Mesenchymal stem cell (in vitro differentiated cells and primary cell): Measurements from ENCODE around the gene TOR4A.

Experiments used
- DNase-seq: peaks from one replicate; pipeline ENCODE4 v3.0.0-alpha.2; 2013
- H2AFZ ChIP-seq: one replicate; pipeline ENCODE4 v1.6.1; 2013; ENCODE audit warnings: low read depth, mild to moderate bottlenecking, control low read depth, inconsistent platforms, low read length, moderate library complexity
- H2AK5ac ChIP-seq: 2 replicates; pipeline ENCODE4 v1.6.1; 2013; ENCODE audit warnings: low read length, moderate library complexity, mild to moderate bottlenecking, inconsistent platforms; ENCODE audit not compliant: severe bottlenecking
- H2BK120ac ChIP-seq: one replicate; pipeline ENCODE4 v1.6.1; 2013; ENCODE audit warnings: low read depth, mild to moderate bottlenecking, inconsistent platforms, low read length, moderate library complexity
- H2BK12ac ChIP-seq, 2 experiments: one replicate each; pipeline ENCODE4 v1.6.1; 2013; ENCODE audit warnings: inconsistent platforms in 2 of 2, low read length in 2 of 2, mild to moderate bottlenecking in 2 of 2, moderate library complexity in 2 of 2, control low read depth in 1 of 2
- H2BK15ac ChIP-seq: one replicate; pipeline ENCODE4 v1.6.1; 2013; ENCODE audit warnings: mild to moderate bottlenecking, low read depth, inconsistent platforms; ENCODE audit not compliant: poor library complexity, severe bottlenecking
- H2BK5ac ChIP-seq: 2 replicates; pipeline ENCODE4 v1.6.1; 2013; ENCODE audit warnings: low read depth, mild to moderate bottlenecking, low read length, control low read depth, inconsistent platforms; ENCODE audit not compliant: poor library complexity, severe bottlenecking
- H3K14ac ChIP-seq, 2 experiments: one replicate each; pipeline ENCODE4 v1.6.1; 2013; ENCODE audit warnings: inconsistent platforms in 2 of 2, low read length in 2 of 2, control low read depth in 1 of 2, mild to moderate bottlenecking in 1 of 2, moderate library complexity in 1 of 2
- H3K18ac ChIP-seq, 2 experiments: one replicate each; pipeline ENCODE4 v1.6.1; 2013; ENCODE audit warnings: inconsistent platforms in 2 of 2, low read length in 2 of 2, control low read depth in 1 of 2, low read depth in 1 of 2, mild to moderate bottlenecking in 1 of 2
- H3K23ac ChIP-seq, 2 experiments: one replicate each; pipeline ENCODE4 v1.6.1; 2013; ENCODE audit warnings: inconsistent platforms in 2 of 2, low read length in 2 of 2, mild to moderate bottlenecking in 2 of 2, moderate library complexity in 2 of 2, control low read depth in 1 of 2
- H3K27ac ChIP-seq: 2 replicates; pipeline ENCODE4 v1.5.1; 2013; ENCODE audit warnings: mild to moderate bottlenecking, moderate library complexity, low read length, control low read depth, inconsistent platforms; ENCODE audit not compliant: poor library complexity, severe bottlenecking
- H3K27me3 ChIP-seq, 2 experiments: 2 replicates each; pipeline versions ENCODE4 v1.6.1 to v1.7.0; 2013; ENCODE audit warnings: low read length in 2 of 2, mild to moderate bottlenecking in 2 of 2, moderate library complexity in 2 of 2, control low read depth in 1 of 2, inconsistent platforms in 1 of 2; ENCODE audit not compliant: control insufficient read depth in 1 of 2, insufficient read depth in 1 of 2
- H3K36me3 ChIP-seq, 2 experiments: 2 replicates each; pipeline versions ENCODE4 v1.6.1 to v1.7.0; 2013; ENCODE audit warnings: low read length in 2 of 2, control low read depth in 1 of 2, inconsistent platforms in 1 of 2, low read depth in 1 of 2, mild to moderate bottlenecking in 1 of 2; ENCODE audit not compliant: insufficient read depth in 2 of 2, control insufficient read depth in 1 of 2
- H3K4ac ChIP-seq, 2 experiments: one replicate each; pipeline ENCODE4 v1.6.1; 2013; ENCODE audit warnings: inconsistent platforms in 2 of 2, low read length in 2 of 2, mild to moderate bottlenecking in 2 of 2, moderate library complexity in 2 of 2, control low read depth in 1 of 2, low read depth in 1 of 2
- H3K4me1 ChIP-seq: 2 replicates; pipeline ENCODE4 v1.6.1; 2013; ENCODE audit warnings: low read depth, low read length, control low read depth; ENCODE audit not compliant: control insufficient read depth, insufficient read depth
- H3K4me2 ChIP-seq: 2 replicates; pipeline ENCODE4 v1.6.1; 2013; ENCODE audit warnings: low read length, mild to moderate bottlenecking, inconsistent platforms; ENCODE audit not compliant: poor library complexity, severe bottlenecking
- H3K4me3 ChIP-seq, 2 experiments: 2 replicates each; pipeline versions ENCODE4 v1.5.1 to v1.7.0; 2013; ENCODE audit warnings: low read length in 2 of 2, mild to moderate bottlenecking in 2 of 2, control low read depth in 1 of 2, low read depth in 1 of 2; ENCODE audit not compliant: insufficient read depth in 1 of 2
- H3K79me1 ChIP-seq: replicated peaks from 2 replicates; pipeline ENCODE4 v1.6.1; 2013; ENCODE audit warnings: mild to moderate bottlenecking, control low read depth, low read length, inconsistent platforms; ENCODE audit not compliant: poor library complexity, severe bottlenecking
- H3K9ac ChIP-seq: 2 replicates; pipeline ENCODE4 v1.7.0; 2013; ENCODE audit warnings: mild to moderate bottlenecking, low read length, moderate library complexity
- H3K9me3 ChIP-seq: 2 replicates; pipeline ENCODE4 v1.7.0; 2013; ENCODE audit warnings: mild to moderate bottlenecking, low read length; ENCODE audit not compliant: control insufficient read depth
- H4K8ac ChIP-seq: one replicate; pipeline ENCODE4 v1.6.1; 2013; ENCODE audit warnings: inconsistent platforms, mild to moderate bottlenecking, low read length, moderate library complexity
- H4K91ac ChIP-seq: one replicate; pipeline ENCODE4 v1.6.1; 2013; ENCODE audit warnings: mild to moderate bottlenecking, low read length, inconsistent platforms
- WGBS: methylation state at CpG from one replicate; pipeline ENCODE4 v1.1.7; 2013; ENCODE audit warnings: mixed read lengths; 5-methylcytosine and 5-hydroxymethylcytosine counted together

TOR4A gene

GRCh38 chr9:137330689-137331088, 53.2 kb downstream of the TOR4A start:
- 80% methylated on average over 6 of the region's 6 CpGs for WGBS
- H2BK5ac ChIP-seq = no peak overlapping the region
- DNase-seq = no peak

GRCh38 chr9:137331929-137332328, 54.4 kb downstream of the TOR4A start:
- no peak overlapping the region for H3K14ac ChIP-seq
- H2AK5ac ChIP-seq = no peak overlapping the region
- no peak overlapping the region for H2BK5ac ChIP-seq
- no peak overlapping the region for H4K91ac ChIP-seq
- no peak overlapping the region for H3K18ac ChIP-seq
- H2BK120ac ChIP-seq = no peak overlapping the region
- H3K23ac ChIP-seq = no peak overlapping the region
- H4K8ac ChIP-seq = no peak overlapping the region
- no peak overlapping the region for H2AFZ ChIP-seq
- H3K27me3 ChIP-seq = peaks cover 0 to 14% of the 10 kb centered on the region in 2 experiments
- no peak overlapping the region for H3K9ac ChIP-seq
- no peaks in the 10 kb centered on the region for H3K79me1 ChIP-seq
- 96% methylated on average over 9 of the region's 9 CpGs for WGBS
- H3K4ac ChIP-seq = no peak overlapping the region
- peaks cover 3% of the 10 kb centered on the region for H3K4me1 ChIP-seq
- H3K4me2 ChIP-seq = no peak overlapping the region
- H3K9me3 ChIP-seq = peaks cover 9% of the 10 kb centered on the region
- no peak overlapping the region for H2BK12ac ChIP-seq
- no peak overlapping the region for H3K4me3 ChIP-seq
- H2BK15ac ChIP-seq = no peak overlapping the region
- H3K36me3 ChIP-seq = peaks cover 0 to 5% of the 10 kb centered on the region in 2 experiments
- no peak overlapping the region for H3K27ac ChIP-seq
- DNase-seq = no peak

More at GRCh38 chr9:137330689-137331088, 53.2 kb downstream of the TOR4A start:
- no peak overlapping the region for H2BK15ac ChIP-seq
- no peak overlapping the region for H3K4me2 ChIP-seq
- no peak overlapping the region for H2AFZ ChIP-seq
- H2AK5ac ChIP-seq = no peak overlapping the region
- H3K27ac ChIP-seq = no peak overlapping the region
- H3K23ac ChIP-seq = no peak overlapping the region
- no peak overlapping the region for H3K4me3 ChIP-seq
- no peaks in the 10 kb centered on the region for H3K9me3 ChIP-seq
- H3K27me3 ChIP-seq = peaks cover 0 to 14% of the 10 kb centered on the region in 2 experiments
- H4K8ac ChIP-seq = no peak overlapping the region
- H4K91ac ChIP-seq = no peak overlapping the region
- no peak overlapping the region for H3K4ac ChIP-seq
- H3K36me3 ChIP-seq = no peaks in the 10 kb centered on the region
- H3K4me1 ChIP-seq = peaks cover 3% of the 10 kb centered on the region
- H3K14ac ChIP-seq = no peak overlapping the region
- no peak overlapping the region for H3K18ac ChIP-seq
- H2BK12ac ChIP-seq = no peak overlapping the region
- H3K9ac ChIP-seq = no peak overlapping the region
- no peak overlapping the region for H2BK120ac ChIP-seq
- H3K79me1 ChIP-seq = no peaks in the 10 kb centered on the region
